NCI-H510A (cell line): ENCODE measurements around the gene TRIP12.

Experiments
- DNase-seq: peaks from one replicate; lab custom pipeline; 2025; lab: John Stamatoyannopoulos, UW

The TRIP12 gene

GRCh38 chr2:229715895-229716507, 205.8 kb downstream of the TRIP12 start:
- peak; percentile 64 for DNase-seq

- DNase-seq = peak; percentile 75
Measured at GRCh38 chr2:229714736-229715541, 206.9 kb downstream of the TRIP12 start.

GRCh38 chr2:229714080-229714735, 207.6 kb downstream of the TRIP12 start, which contains the start of gene DNER:
Gene DNER (minus strand): TSS chr2:229714555. CDS start chr2:229714423, 132 bp downstream.
- peak; percentile 72 for DNase-seq
